Peyer's patch (tissue), 4 donors: Measurements from ENCODE around the gene RWDD3.

Experiments
- POLR2A ChIP-seq, 2 donors: fragments of 450-650 bp; IDR thresholded peaks; one replicate each; pipeline ENCODE4 v1.5.1; 2017; ENCODE audit warnings: antibody characterized with exemption in 2 of 2, mild to moderate bottlenecking in 2 of 2, moderate library complexity in 2 of 2
- TF ChIP-seq, protein P1 (sequence below), 6 experiments: fragments of 450-650 bp in 4 of 6; fragments of 200-600 bp in 2 of 6; sonication (generic) in 1 of 6; IDR thresholded peaks; one replicate each; pipeline ENCODE4 v1.5.1; 2017 to 2019; ENCODE audit warnings: antibody characterized with exemption in 6 of 6, mild to moderate bottlenecking in 3 of 6, moderate library complexity in 1 of 6

DNA sequence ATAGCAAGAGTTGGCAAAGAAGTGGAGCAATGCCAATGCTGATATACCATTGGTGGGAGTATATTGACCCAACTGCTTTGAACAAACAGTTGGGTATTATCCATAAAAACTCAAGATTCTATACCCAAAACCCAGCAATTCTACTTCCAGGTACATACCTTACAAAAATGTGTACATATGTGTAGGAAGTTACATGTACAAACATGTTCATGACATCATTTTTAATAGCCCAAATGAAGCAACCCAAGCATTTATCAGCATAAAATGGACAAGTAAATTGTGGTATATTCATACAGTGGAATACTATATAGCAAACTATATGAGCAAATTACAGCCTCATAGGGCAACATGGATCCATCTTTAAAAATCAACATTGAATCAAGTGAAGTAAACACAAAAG lies 20.9 kb downstream of the RWDD3 start:
- no peak for TF ChIP-seq POLR2A (IDR thresholded peaks at IDR 0.05)
- TF ChIP-seq, protein P1, sequence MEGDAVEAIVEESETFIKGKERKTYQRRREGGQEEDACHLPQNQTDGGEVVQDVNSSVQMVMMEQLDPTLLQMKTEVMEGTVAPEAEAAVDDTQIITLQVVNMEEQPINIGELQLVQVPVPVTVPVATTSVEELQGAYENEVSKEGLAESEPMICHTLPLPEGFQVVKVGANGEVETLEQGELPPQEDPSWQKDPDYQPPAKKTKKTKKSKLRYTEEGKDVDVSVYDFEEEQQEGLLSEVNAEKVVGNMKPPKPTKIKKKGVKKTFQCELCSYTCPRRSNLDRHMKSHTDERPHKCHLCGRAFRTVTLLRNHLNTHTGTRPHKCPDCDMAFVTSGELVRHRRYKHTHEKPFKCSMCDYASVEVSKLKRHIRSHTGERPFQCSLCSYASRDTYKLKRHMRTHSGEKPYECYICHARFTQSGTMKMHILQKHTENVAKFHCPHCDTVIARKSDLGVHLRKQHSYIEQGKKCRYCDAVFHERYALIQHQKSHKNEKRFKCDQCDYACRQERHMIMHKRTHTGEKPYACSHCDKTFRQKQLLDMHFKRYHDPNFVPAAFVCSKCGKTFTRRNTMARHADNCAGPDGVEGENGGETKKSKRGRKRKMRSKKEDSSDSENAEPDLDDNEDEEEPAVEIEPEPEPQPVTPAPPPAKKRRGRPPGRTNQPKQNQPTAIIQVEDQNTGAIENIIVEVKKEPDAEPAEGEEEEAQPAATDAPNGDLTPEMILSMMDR (IDR thresholded peaks at IDR 0.05), result no peak
